GM10266 (cell line): ENCODE data around the gene GAB1.

Experiments
- DNase-seq: peaks from one replicate; pipeline ENCODE4 v3.0.0; 2012; ENCODE audit errors: extremely low spot score
- CTCF ChIP-seq: IDR thresholded peaks from 2 replicates; pipeline ENCODE4 v1.5.1; 2012; ENCODE audit warnings: mild to moderate bottlenecking, low read depth; ENCODE audit not compliant: control insufficient read depth, insufficient read depth; ENCODE audit errors: missing control alignments

GAB1 gene

GRCh38 chr4:143336781-143337599 lies at the start of gene GAB1:
Gene GAB1, plus strand, starts transcription at chr4:143336876. Its CDS starts 313 bp downstream, at chr4:143337189.
- peak; percentile 36 for TF ChIP-seq CTCF
- peak; percentile 79 for DNase-seq

- DNase-seq, result no peak
Measured at GRCh38 chr4:143287572-143287923, 49.1 kb upstream of the GAB1 start.

GRCh38 chr4:143288171-143288570 lies 48.5 kb upstream of the GAB1 start:
- TF ChIP-seq CTCF, result no peak
- DNase-seq, result no peak

More at GRCh38 chr4:143287572-143287923, 49.1 kb upstream of the GAB1 start:
- no peak for TF ChIP-seq CTCF

GRCh38 chr4:143289370-143289769 lies 47.3 kb upstream of the GAB1 start:
- TF ChIP-seq CTCF, result no peak
- no peak for DNase-seq

GRCh38 chr4:143291314-143291713 lies 45.4 kb upstream of the GAB1 start:
- DNase-seq, result no peak
- TF ChIP-seq CTCF, result no peak

- TF ChIP-seq CTCF, result no peak
- no peak for DNase-seq
Measured at GRCh38 chr4:143292858-143293257, 43.8 kb upstream of the GAB1 start.

- DNase-seq, result no peak
- TF ChIP-seq CTCF, result no peak
Measured at GRCh38 chr4:143294310-143294709, 42.4 kb upstream of the GAB1 start.
